IMR-90 (cell line): ENCODE results near the gene CTBP2. TPM values are rescaled to one million over a fixed set of nuclear protein-coding genes. Genes with fewer than 3 reads are reported as not detected.

Experiments
- ATAC-seq: fragments of 200-7000 bp; cut with Tn5 transposase; 2 replicates; pipeline ENCODE4 v1.9.1; 2020; ENCODE audit warnings: low read depth, mild to moderate bottlenecking, moderate library complexity
- BruUV-seq: library from RNA; stranded (reverse); fragments of 400-500 nt; replicated peaks from 2 replicates; lab custom pipeline; 2021; lab: Mats Ljungman, UMichigan
- CTCF ChIA-PET: fragments of 300-600 bp; formaldehyde crosslinking; extraction: SDS; loops from one replicate; lab custom pipeline; 2021; ENCODE audit warnings: antibody characterized with exemption; lab: Yijun Ruan, JAX
- POLR2A ChIA-PET: fragments of 300-600 bp; sonication (Branson Sonifier 250); formaldehyde crosslinking; loops from one replicate; lab custom pipeline; 2022; ENCODE audit warnings: antibody characterized with exemption; ENCODE audit not compliant: unreplicated experiment; lab: Charles Lee
- DNase-seq: peaks from one replicate; pipeline ENCODE4 v3.0.0; 2013
- H2AFZ ChIP-seq: replicated peaks from 2 replicates; pipeline ENCODE3; 2013; ENCODE audit warnings: low read length, mild to moderate bottlenecking; ENCODE audit not compliant: poor library complexity
- H2AK5ac ChIP-seq: 2 replicates; pipeline ENCODE4 v1.6.1; 2013; ENCODE audit warnings: low read depth, low read length, inconsistent platforms
- H2AK9ac ChIP-seq: replicated peaks from 2 replicates; pipeline ENCODE3; 2013; ENCODE audit warnings: mild to moderate bottlenecking, low read depth, low read length, moderate library complexity; ENCODE audit not compliant: poor library complexity
- H2BK120ac ChIP-seq: 2 replicates; pipeline ENCODE4 v1.6.1; 2013; ENCODE audit warnings: low read depth, low read length, inconsistent platforms
- H2BK15ac ChIP-seq: 3 replicates; pipeline ENCODE4 v1.6.1; 2013; ENCODE audit warnings: low read depth, low read length, inconsistent platforms
- H2BK20ac ChIP-seq: 2 replicates; pipeline ENCODE4 v1.6.1; 2013; ENCODE audit warnings: low read depth, mild to moderate bottlenecking, inconsistent platforms, low read length, moderate library complexity
- H2BK5ac ChIP-seq: 2 replicates; pipeline ENCODE4 v1.6.1; 2013; ENCODE audit warnings: mild to moderate bottlenecking, low read depth, low read length, inconsistent platforms; ENCODE audit not compliant: poor library complexity, severe bottlenecking
- H3K14ac ChIP-seq: replicated peaks from 2 replicates; pipeline ENCODE4 v1.6.1; 2013; ENCODE audit warnings: low read depth, low read length, inconsistent platforms
- H3K18ac ChIP-seq: 2 replicates; pipeline ENCODE4 v1.6.1; 2013; ENCODE audit warnings: low read depth, low read length, control low read depth
- H3K23ac ChIP-seq: 2 replicates; pipeline ENCODE4 v1.6.1; 2013; ENCODE audit warnings: low read depth, low read length, inconsistent platforms
- H3K27ac ChIP-seq: 2 replicates; pipeline ENCODE4 v1.5.1; 2013; ENCODE audit warnings: mild to moderate bottlenecking, control low read depth, low read length; ENCODE audit not compliant: insufficient read depth
- H3K27me3 ChIP-seq: 2 replicates; pipeline ENCODE4 v1.6.1; 2013; ENCODE audit warnings: low read length; ENCODE audit not compliant: control insufficient read depth, insufficient read depth
- H3K36me3 ChIP-seq: 2 replicates; pipeline ENCODE4 v1.6.1; 2013; ENCODE audit warnings: low read length, mixed read lengths; ENCODE audit not compliant: control insufficient read depth, insufficient read depth
- H3K4ac ChIP-seq: 2 replicates; pipeline ENCODE4 v1.6.1; 2013; ENCODE audit warnings: low read depth, low read length, inconsistent platforms
- H3K4me1 ChIP-seq: 2 replicates; pipeline ENCODE4 v1.6.1; 2013; ENCODE audit warnings: low read length, mixed read lengths; ENCODE audit not compliant: control insufficient read depth, insufficient read depth
- H3K4me2 ChIP-seq: 2 replicates; pipeline ENCODE4 v1.6.1; 2013; ENCODE audit warnings: low read depth, mild to moderate bottlenecking, control low read depth, low read length, moderate library complexity
- H3K4me3 ChIP-seq: 2 replicates; pipeline ENCODE4 v1.5.1; 2013; ENCODE audit warnings: low read depth, mild to moderate bottlenecking, control low read depth, low read length, moderate library complexity; ENCODE audit not compliant: insufficient read depth
- H3K56ac ChIP-seq: 2 replicates; pipeline ENCODE4 v1.6.1; 2013; ENCODE audit warnings: low read length, inconsistent platforms; ENCODE audit not compliant: insufficient read depth; ENCODE audit errors: extremely low read depth
- H3K79me1 ChIP-seq, 2 experiments: 2 replicates each; pipeline ENCODE4 v1.6.1; 2013; ENCODE audit warnings: low read length in 2 of 2, inconsistent platforms in 1 of 2, low read depth in 1 of 2
- H3K9ac ChIP-seq: 2 replicates; pipeline ENCODE4 v1.6.1; 2013; ENCODE audit warnings: low read depth, low read length, control low read depth
- H3K9me1 ChIP-seq: 2 replicates; pipeline ENCODE4 v1.6.1; 2013; ENCODE audit warnings: low read length, inconsistent platforms; ENCODE audit not compliant: insufficient read depth
- H3K9me3 ChIP-seq: 2 replicates; pipeline ENCODE4 v1.6.1; 2013; ENCODE audit warnings: low read length; ENCODE audit not compliant: control insufficient read depth, insufficient read depth
- H4K20me1 ChIP-seq: 2 replicates; pipeline ENCODE4 v1.6.1; 2013; ENCODE audit warnings: low read length, inconsistent platforms; ENCODE audit not compliant: insufficient read depth
- H4K5ac ChIP-seq: 2 replicates; pipeline ENCODE4 v1.6.1; 2013; ENCODE audit warnings: mild to moderate bottlenecking, low read depth, low read length, control low read depth
- H4K8ac ChIP-seq, 2 experiments: 2 replicates each; pipeline ENCODE4 v1.6.1; 2013; ENCODE audit warnings: low read depth in 2 of 2, low read length in 2 of 2, control low read depth in 1 of 2, inconsistent platforms in 1 of 2
- H4K91ac ChIP-seq: 2 replicates; pipeline ENCODE4 v1.6.1; 2013; ENCODE audit warnings: low read depth, low read length, inconsistent platforms; ENCODE audit not compliant: insufficient read depth
- BHLHE40 ChIP-seq: fragments of 150-350 bp; IDR thresholded peaks from 2 replicates; pipeline ENCODE4 v1.6.1; 2016; ENCODE audit warnings: mild to moderate bottlenecking, low read depth, low read length
- CEBPB ChIP-seq: IDR thresholded peaks from 2 replicates; pipeline ENCODE4 v1.6.1; 2012; ENCODE audit warnings: low read depth, low read length, improper control_type of control experiment
- CHD1 ChIP-seq: IDR thresholded peaks from 2 replicates; pipeline ENCODE4 v1.6.1; 2012; ENCODE audit warnings: low read depth, low read length, improper control_type of control experiment
- CTCF ChIP-seq: conservative IDR thresholded peaks from 2 replicates; pipeline ENCODE4 v1.5.1; 2012; ENCODE audit warnings: mild to moderate bottlenecking, low read depth, low read length, improper control_type of control experiment
- ELK1 ChIP-seq: fragments of 150-350 bp; IDR thresholded peaks from 2 replicates; pipeline ENCODE4 v1.6.1; 2016; ENCODE audit warnings: low read depth, mild to moderate bottlenecking, low read length, moderate library complexity, borderline replicate concordance
- FOS ChIP-seq: fragments of 150-350 bp; IDR thresholded peaks from 2 replicates; pipeline ENCODE4 v1.6.1; 2016; ENCODE audit warnings: low read depth, low read length
- MAFK ChIP-seq: IDR thresholded peaks from 2 replicates; pipeline ENCODE4 v1.6.1; 2012; ENCODE audit warnings: low read depth, low read length, improper control_type of control experiment
- MAZ ChIP-seq: IDR thresholded peaks from 2 replicates; pipeline ENCODE4 v1.6.1; 2012; ENCODE audit warnings: low read depth, mild to moderate bottlenecking, low read length, improper control_type of control experiment, moderate library complexity, borderline replicate concordance
- MXI1 ChIP-seq: IDR thresholded peaks from 2 replicates; pipeline ENCODE4 v1.6.1; 2012; ENCODE audit warnings: low read depth, mild to moderate bottlenecking, low read length, moderate library complexity, borderline replicate concordance
- NFE2L2 ChIP-seq: fragments of 150-350 bp; IDR thresholded peaks from 2 replicates; pipeline ENCODE4 v1.6.1; 2016; ENCODE audit warnings: low read depth, mild to moderate bottlenecking, low read length
- POLR2A ChIP-seq: IDR thresholded peaks from 2 replicates; pipeline ENCODE4 v1.6.1; 2012; ENCODE audit warnings: mild to moderate bottlenecking, low read depth, low read length
- RAD21 ChIP-seq: IDR thresholded peaks from 2 replicates; pipeline ENCODE4 v1.6.1; 2012; ENCODE audit warnings: low read length, improper control_type of control experiment
- RCOR1 ChIP-seq: IDR thresholded peaks from 2 replicates; pipeline ENCODE4 v1.6.1; 2012; ENCODE audit warnings: mild to moderate bottlenecking, low read length, improper control_type of control experiment; ENCODE audit not compliant: insufficient replicate concordance
- RFX5 ChIP-seq: IDR thresholded peaks from 2 replicates; pipeline ENCODE4 v1.8.0; 2012; ENCODE audit warnings: low read depth, mild to moderate bottlenecking, low read length, moderate library complexity
- SMC3 ChIP-seq: fragments of 150-350 bp; IDR thresholded peaks from 2 replicates; pipeline ENCODE4 v1.6.1; 2016; ENCODE audit warnings: low read depth, mild to moderate bottlenecking, antibody characterized with exemption, low read length, moderate library complexity
- USF2 ChIP-seq: fragments of 150-350 bp; IDR thresholded peaks from 2 replicates; pipeline ENCODE4 v1.6.1; 2017; ENCODE audit warnings: mild to moderate bottlenecking, antibody characterized with exemption, low read length, low read depth
- WGBS, 2 experiments: methylation state at CpG; one replicate each; pipeline versions ENCODE4 v1.1.5 to v1.1.7; 2013; ENCODE audit warnings: missing lambda C conversion rate in 2 of 2; ENCODE audit not compliant: insufficient read length in 1 of 2; ENCODE audit errors: extremely low coverage in 2 of 2; 5-methylcytosine and 5-hydroxymethylcytosine counted together
- dilution Hi-C: fragments of 300-500 bp; cut with HindIII; formaldehyde crosslinking; loops from one replicate; pipeline ENCODE4 v1.14.3; 2018; ENCODE audit warnings: low sequenced_read_pairs; ENCODE audit not compliant: unreplicated experiment
- in situ Hi-C: fragments of 300-500 bp; cut with MboI; formaldehyde crosslinking; loops from 3 replicates; pipeline ENCODE4 v1.14.3; 2019; ENCODE audit warnings: low sequenced_read_pairs, inconsistent platforms, mixed read lengths
- intact Hi-C: fragments of 100-400 bp; cut with micrococcal nuclease; formaldehyde crosslinking; loops from 2 replicates; pipeline ENCODE4 v1.10.0; 2022
- polyA plus RNA-seq, 3 experiments: library from polyadenylated mRNA; depleted of rRNA; stranded (reverse); fragments of >200 nt; gene quantifications; 2 replicates each; pipeline ENCODE4 v1.2.3, GENCODE V29; 2012; ENCODE audit warnings: low replicate concordance in 1 of 3
- total RNA-seq: library from RNA; depleted of rRNA; stranded (reverse); fragments of >200 nt; gene quantifications from 2 replicates; pipeline ENCODE4 v1.2.3, GENCODE V29; 2012

Gene CTBP2
- total and polyA plus RNA-seq, 2 of the 4 experiments (the other 2 are of a cell fraction) = 81.0 to 86.6 TPM

- Histone ChIP-seq H2AK9ac (no peak overlapping the region), H3K18ac (no peak overlapping the region), H2AK5ac (no peak overlapping the region), H3K9ac (no peak overlapping the region), H2BK15ac (no peak overlapping the region), H3K14ac (no peak overlapping the region), H3K4me1 (no peaks in the 10 kb centered on the region), H4K8ac (no peak overlapping the region), H3K27ac (no peak overlapping the region), H3K4ac (no peak overlapping the region), H3K4me3 (no peak overlapping the region), H3K9me3 (no peaks in the 10 kb centered on the region), H3K27me3 (peaks cover 21% of the 10 kb centered on the region), H4K5ac (no peak overlapping the region), H3K36me3 (no peaks in the 10 kb centered on the region), H3K4me2 (no peak overlapping the region), H3K79me1 (no peaks in the 10 kb centered on the region), H4K20me1 (no peaks in the 10 kb centered on the region), H2BK20ac (no peak overlapping the region), H4K91ac (no peak overlapping the region), H3K9me1 (no peaks in the 10 kb centered on the region), H3K56ac (no peak overlapping the region), H2AFZ (no peak overlapping the region), H2BK120ac (no peak overlapping the region), H2BK5ac (no peak overlapping the region), H3K23ac (no peak overlapping the region)
- no TSS peak for BruUV-seq
- ChIA-PET CTCF (no interaction called here), POLR2A (no interaction called here)
- no peak for TF ChIP-seq BHLHE40
- no peak for TF ChIP-seq ELK1
- no peak for TF ChIP-seq CEBPB
- no peak for TF ChIP-seq POLR2A
- no peak for TF ChIP-seq CTCF
- no peak for TF ChIP-seq CHD1
- TF ChIP-seq RFX5 = no peak
- no peak for TF ChIP-seq RCOR1
- TF ChIP-seq USF2 = no peak
- TF ChIP-seq FOS = no peak
- TF ChIP-seq SMC3 = no peak
- no peak for TF ChIP-seq RAD21
- TF ChIP-seq NFE2L2 = no peak
- no peak for TF ChIP-seq MXI1
- TF ChIP-seq MAZ = no peak
- TF ChIP-seq MAFK = no peak
- ATAC-seq = no peak
- DNase-seq = no peak
- WGBS, 2 experiments = 67% methylated on average over 1 of the region's 7 CpGs; no CpG with 5 or more reads in 1 of the 2 experiments
- intact Hi-C loops = no loop called here
- dilution Hi-C loops = no loop called here
- in situ Hi-C loops = loop anchor here (10.0 kb wide), 2 partner anchors 176 to 536 kb away; no protein-coding TSS in a partner anchor
These were observed 8.9 kb upstream of the CTBP2 start for GRCh38 chr10:125169279-125169678.
